GM21447 (cell line): Measurements from ENCODE around the gene ARRB1.

Experiments used
- ATAC-seq: cut with Tn5 transposase; IDR thresholded peaks from one replicate; pipeline ENCODE4 v1.9.1; 2021; ENCODE audit not compliant: unreplicated experiment

The ARRB1 gene

DNA sequence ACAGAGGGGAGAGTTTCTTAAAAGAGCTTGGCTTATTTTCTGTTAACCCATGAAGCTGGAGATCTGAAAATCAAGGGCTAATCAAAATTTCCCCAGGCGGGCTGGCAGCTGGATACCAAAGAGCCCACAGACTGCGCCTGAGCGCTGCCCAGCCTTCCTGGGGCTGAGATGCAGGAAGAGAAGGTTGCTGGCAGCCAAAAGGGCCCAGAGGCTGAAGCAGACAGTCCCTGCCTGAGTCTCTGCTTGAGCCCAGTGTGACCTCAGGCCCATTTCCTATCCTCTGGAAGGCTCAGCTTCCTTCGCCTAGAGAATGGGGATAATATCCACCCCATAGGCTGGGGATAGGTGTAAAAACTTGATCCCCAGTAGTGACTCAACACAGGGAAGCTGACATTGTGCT is 49.1 kb downstream of the ARRB1 start:
- no peak for ATAC-seq

- no peak for ATAC-seq
These were observed 49.7 kb downstream of the ARRB1 start for GRCh38 chr11:75301601-75302345.

GRCh38 chr11:75301131-75301530 is 50.3 kb downstream of the ARRB1 start:
- ATAC-seq, result no peak

- no peak for ATAC-seq
These were observed 52.5 kb downstream of the ARRB1 start for GRCh38 chr11:75298976-75299260.

DNA sequence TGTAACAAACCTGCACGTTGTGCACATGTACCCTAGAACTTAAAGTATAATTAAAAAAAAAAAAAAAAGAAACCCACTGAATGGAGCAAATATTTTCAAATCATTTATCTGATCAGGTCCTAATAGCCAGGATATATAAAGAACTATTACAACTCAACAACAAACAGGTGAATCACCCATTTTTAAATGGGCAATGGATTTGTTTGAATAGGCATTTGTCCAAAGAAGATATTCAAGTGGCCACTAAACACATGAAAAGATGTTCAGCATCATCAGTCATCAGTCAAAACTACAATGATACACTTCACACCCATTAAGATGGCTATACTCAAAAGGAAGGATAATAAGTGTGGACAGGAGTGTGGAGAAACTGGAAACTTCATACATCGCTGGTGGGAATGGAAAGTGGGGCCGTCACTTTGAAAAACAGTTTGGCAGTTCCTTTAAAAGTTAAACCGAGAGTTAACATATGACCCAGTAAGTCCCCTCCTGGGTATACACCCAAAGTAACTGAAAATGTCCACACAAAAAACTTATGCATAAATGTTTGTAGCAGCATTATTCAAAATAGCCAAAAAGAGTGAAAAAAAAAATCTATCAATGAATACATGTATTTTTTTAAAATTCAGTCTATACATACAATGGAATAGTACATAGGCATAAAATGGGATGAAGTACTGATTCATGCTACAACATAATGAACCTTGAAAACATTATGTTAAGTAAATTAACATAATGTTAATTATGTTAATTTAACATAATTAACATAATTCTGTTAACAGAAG is 53.1 kb downstream of the ARRB1 start:
- no peak for ATAC-seq

DNA sequence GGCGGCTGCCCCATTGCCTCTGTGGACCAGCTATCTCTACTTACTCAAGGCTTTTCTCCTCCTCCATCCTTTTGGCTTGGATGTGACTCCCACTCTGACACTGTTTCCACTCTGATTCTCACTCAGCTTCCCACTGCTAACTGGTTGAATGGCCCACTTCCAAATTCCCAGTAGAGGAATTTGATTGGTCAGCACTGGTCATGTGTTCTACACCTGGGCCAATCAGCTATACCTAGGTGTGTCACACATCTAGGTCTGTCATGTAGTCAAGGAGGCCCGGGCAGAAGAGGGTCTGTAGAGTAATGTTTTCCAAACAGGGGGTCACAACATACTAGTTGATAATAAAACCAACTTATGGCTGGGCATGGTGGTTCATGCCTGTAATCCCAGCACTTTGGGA is 57.6 kb downstream of the ARRB1 start:
- ATAC-seq, result no peak

DNA sequence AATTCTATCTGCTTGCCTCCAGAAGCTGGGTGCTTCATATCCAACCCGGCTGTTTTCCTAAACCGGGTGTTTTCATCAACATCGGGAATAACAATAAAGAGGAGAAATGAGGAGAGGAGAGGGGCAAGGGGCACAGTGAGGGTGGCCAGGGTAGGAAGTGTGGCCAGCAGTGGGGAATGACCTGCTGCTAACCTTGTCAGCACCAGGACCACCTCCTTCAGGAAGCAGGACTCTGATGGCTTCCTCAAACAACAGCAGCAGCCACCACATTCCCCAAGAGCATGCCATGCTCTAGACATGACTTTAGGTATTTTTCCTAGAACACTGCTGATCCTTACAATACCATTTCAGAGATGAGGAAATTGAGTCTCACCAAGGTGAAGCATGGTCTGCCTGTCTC is 58.5 kb downstream of the ARRB1 start:
- ATAC-seq, result no peak

DNA sequence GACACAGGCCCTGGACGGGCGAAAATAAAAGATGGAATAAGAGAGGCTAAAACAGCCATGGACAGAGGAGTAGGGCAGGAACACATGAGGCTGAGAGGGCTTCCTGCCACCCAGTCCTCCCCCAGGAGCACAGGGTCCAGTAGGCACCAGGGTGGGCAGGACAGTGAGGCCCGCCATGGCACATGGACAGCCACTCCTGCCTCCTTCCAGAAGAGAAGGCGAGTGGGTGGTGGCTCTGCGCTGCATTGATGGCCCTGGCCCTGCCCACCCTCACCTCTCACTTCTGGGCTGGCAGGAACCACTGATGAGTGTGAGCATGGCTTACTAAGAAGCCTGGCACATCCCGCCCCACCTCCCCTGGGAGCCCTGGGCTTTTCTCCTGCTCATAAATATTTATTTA is 59.7 kb downstream of the ARRB1 start:
- ATAC-seq, result no peak

GRCh38 chr11:75289919-75290318 is 61.5 kb downstream of the ARRB1 start:
- ATAC-seq, result no peak

- ATAC-seq, result no peak
These were observed 62.0 kb downstream of the ARRB1 start for GRCh38 chr11:75289511-75289760.

DNA sequence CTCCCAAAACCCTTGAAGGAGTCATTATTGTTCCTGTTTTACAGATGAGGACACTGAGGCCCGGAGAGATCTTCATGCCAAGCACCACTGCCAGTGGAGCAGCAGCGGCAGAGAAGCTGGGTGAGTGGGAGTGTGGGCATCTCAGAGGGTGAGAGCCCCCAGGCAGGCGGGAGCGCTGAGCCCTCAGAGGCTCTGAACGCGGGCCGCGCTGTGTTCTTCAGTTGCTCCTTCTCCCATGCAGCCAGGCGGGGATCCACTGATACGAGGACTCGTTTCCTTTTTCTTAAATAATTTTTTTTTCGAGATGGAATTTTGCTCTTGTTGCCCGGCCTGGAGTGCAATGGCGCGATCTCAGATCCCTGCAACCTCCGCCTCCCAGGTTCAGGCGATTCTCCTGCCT is 63.9 kb downstream of the ARRB1 start:
- ATAC-seq, result no peak

- no peak for ATAC-seq
These were observed 64.5 kb downstream of the ARRB1 start for GRCh38 chr11:75286826-75287465.

GRCh38 chr11:75285776-75286360 is 65.6 kb downstream of the ARRB1 start:
- no peak for ATAC-seq

DNA sequence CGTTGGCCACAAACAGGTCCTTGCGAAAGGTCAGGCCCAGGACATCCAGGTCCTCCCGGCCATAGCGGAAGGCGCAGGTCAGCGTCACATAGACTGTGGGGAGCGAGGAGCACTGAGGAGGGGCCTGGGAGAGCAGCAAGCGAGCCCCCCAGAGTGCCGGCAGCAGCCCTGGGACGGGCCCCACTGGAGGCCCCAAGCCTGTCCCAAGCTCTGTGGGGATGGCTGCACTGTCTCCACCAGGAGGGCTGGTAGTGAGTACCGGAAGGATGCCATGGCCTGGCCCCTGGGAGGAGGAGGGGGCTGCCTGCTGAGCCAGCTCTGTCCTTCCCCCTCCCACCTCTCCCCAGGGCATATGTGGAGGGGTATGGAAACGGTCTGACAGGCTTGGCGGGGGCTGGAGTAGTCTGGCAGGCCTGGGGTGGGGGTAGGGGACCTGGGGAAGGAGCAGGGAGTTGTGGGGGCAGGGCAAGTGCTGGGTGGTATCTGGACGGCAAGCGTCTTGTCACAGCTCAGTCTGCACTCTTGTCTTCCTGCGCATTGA is 68.0 kb downstream of the ARRB1 start:
- no peak for ATAC-seq

- no peak for ATAC-seq
These were observed 69.9 kb downstream of the ARRB1 start for GRCh38 chr11:75281469-75282095.

- ATAC-seq, result no peak
These were observed 70.5 kb downstream of the ARRB1 start for GRCh38 chr11:75280770-75281468.

DNA sequence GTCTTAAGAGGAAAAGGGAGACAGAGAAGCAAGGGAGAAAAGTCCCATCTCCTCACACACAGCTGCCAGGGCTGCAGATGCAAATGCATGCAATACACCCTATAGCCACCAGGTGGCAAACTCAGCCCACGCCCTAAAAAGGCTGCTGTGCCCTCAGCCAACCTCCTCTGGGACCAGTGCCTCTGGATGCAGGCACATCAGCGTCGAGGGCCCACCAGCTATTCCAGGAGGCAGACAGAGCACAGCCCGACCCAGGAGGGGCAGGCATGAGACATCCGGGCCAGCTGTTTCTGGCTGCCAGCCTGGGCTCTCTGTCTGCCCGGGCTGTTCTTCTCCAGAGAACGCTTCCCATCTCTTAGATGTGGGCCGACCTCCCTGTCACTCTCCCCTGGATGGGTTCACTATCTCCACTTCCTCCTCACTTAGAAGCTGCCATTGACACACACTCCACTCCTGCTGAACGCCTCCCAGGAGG is 71.2 kb downstream of the ARRB1 start:
- no peak for ATAC-seq

DNA sequence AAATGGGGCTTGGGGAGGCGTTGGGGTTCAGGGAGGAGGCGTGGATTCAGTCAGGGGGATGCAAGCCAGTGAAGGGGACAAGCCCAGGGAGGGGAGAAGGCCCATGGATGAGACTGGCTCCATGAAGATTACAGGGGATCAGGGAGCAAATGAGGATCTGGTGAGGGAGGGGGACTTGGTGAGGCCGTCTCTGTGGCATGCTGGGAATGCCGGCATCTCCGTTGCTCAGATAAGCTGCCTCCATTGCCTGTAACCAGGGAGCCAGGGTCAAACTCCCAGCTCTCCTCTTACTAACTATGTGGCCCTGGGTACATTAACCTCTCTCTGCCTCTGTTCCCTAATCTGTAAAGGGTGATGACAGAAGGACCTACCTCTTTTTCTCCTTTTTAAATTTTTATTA is 72.2 kb downstream of the ARRB1 start:
- no peak for ATAC-seq

DNA sequence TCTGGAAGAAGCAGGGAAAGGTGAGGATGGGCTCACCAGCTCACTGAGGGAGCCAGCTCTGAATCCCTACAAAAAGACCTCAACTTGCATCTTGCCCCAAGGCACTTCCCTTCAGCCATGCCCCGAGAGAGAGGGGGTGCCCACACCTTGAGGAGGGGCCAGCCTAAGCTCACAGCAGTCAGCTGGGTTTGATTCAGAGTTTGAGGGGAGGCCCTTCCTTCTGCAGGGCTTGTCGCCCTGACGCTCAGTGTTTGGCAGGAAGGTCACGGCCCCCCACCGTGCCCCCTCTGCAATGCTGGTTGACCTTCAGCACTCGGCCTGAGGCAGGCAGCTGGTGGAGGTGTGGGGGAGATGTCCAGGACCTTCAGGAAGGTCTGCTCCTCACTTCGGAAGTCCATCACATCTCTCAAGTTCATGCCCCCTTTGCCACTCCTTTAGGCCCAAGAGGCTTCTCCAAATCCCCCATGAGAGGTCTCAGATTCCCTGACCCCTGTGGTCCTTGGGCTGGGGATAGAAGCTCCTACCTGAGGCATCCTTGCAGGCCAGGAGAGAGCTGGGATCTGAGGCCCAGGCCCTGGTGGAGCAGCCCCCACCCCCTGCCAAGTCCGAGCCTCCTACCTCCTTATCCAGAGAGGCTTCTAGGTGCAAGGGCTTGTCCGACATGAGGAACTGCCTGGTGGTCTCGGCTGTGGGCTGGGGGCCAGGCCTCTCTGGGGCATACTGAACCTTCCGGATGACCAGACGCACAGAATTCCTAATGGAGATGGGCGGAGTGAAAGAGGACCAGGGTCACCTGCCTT is 73.3 kb downstream of the ARRB1 start:
- no peak for ATAC-seq
